NCI-H1694 (cell line): ENCODE measurements around the gene WWC2.
"Not testable (repeated sequence)": the region's sequence is repeated elsewhere in the genome, so short reads cannot be mapped to it uniquely, and the experiment has no call there.

Source experiments
- DNase-seq: peaks from one replicate; lab custom pipeline; 2025; lab: John Stamatoyannopoulos, UW

The WWC2 gene

GRCh38 chr4:183299464-183299863 lies 200.4 kb downstream of the WWC2 start:
- DNase-seq, result no peak

- no peak for DNase-seq
These were observed 201.0 kb downstream of the WWC2 start for GRCh38 chr4:183300070-183300469.

GRCh38 chr4:183300655-183301054 lies 201.6 kb downstream of the WWC2 start:
- DNase-seq, result no peak

- no peak for DNase-seq
These were observed 204.2 kb downstream of the WWC2 start for GRCh38 chr4:183303301-183303700.

GRCh38 chr4:183304067-183304466 lies 205.0 kb downstream of the WWC2 start:
- DNase-seq, result no peak

GRCh38 chr4:183304538-183304937 lies 205.5 kb downstream of the WWC2 start:
- DNase-seq, result no peak

- peak; percentile 1 for DNase-seq
These were observed 207.8 kb downstream of the WWC2 start for GRCh38 chr4:183306811-183307210.

- no peak for DNase-seq
These were observed 213.8 kb downstream of the WWC2 start for GRCh38 chr4:183312841-183313240.

- DNase-seq, result no peak
These were observed 215.3 kb downstream of the WWC2 start for GRCh38 chr4:183314336-183314735.

GRCh38 chr4:183314806-183315205 lies 215.7 kb downstream of the WWC2 start:
- DNase-seq, result no peak

GRCh38 chr4:183318656-183319055 lies 219.6 kb downstream of the WWC2 start:
- no peak for DNase-seq

- no peak for DNase-seq
These were observed 221.4 kb downstream of the WWC2 start, which contains the start of gene CLDN22 for GRCh38 chr4:183320211-183321059. CLDN22 (minus strand) TSS chr4:183320276; CDS start chr4:183320218, 58 bp downstream.

- no peak for DNase-seq
These were observed 222.0 kb downstream of the WWC2 start for GRCh38 chr4:183321079-183321478.

GRCh38 chr4:183321516-183321915 lies 222.5 kb downstream of the WWC2 start:
- DNase-seq, result no peak

- no peak for DNase-seq
These were observed 223.3 kb downstream of the WWC2 start, which contains the start of gene CLDN24 for GRCh38 chr4:183322326-183322725. CLDN24 (minus strand) TSS chr4:183322426; CDS start chr4:183322426, 0 bp downstream.

- DNase-seq, result no peak
These were observed 224.2 kb downstream of the WWC2 start for GRCh38 chr4:183323295-183323694.

GRCh38 chr4:183324056-183324455 lies 225.0 kb downstream of the WWC2 start:
- DNase-seq, result not testable (repeated sequence)

GRCh38 chr4:183324619-183325018 lies 225.6 kb downstream of the WWC2 start:
- DNase-seq, result no peak

GRCh38 chr4:183326387-183326786 lies 227.3 kb downstream of the WWC2 start:
- DNase-seq, result not testable (repeated sequence)

- no peak for DNase-seq
These were observed 227.8 kb downstream of the WWC2 start for GRCh38 chr4:183326853-183327252.

- DNase-seq, result no peak
These were observed 228.8 kb downstream of the WWC2 start for GRCh38 chr4:183327827-183328226.

- DNase-seq, result no peak
These were observed 229.8 kb downstream of the WWC2 start for GRCh38 chr4:183328832-183329231.

- DNase-seq, result no peak
These were observed 230.2 kb downstream of the WWC2 start for GRCh38 chr4:183329244-183329643.
